Gastrocnemius medialis (tissue), 4 donors: ENCODE data around the gene MSLN.

Experiments
- CTCF ChIP-seq, 5 experiments: fragments of 450-650 bp in 3 of 5; fragments of 200-600 bp in 2 of 5; sonication (generic) in 2 of 5; IDR thresholded peaks in 4 of 5; conservative IDR thresholded peaks in 1 of 5; 1 replicate in 4 of 5; 2 replicates in 1 of 5; pipeline ENCODE4 v1.5.1; 2016 to 2019; ENCODE audit warnings: antibody characterized with exemption in 5 of 5, mild to moderate bottlenecking in 3 of 5, moderate library complexity in 3 of 5
- POLR2A ChIP-seq, 2 donors: fragments of 450-650 bp; IDR thresholded peaks; one replicate each; pipeline ENCODE4 v1.6.1; 2017; ENCODE audit warnings: antibody characterized with exemption in 2 of 2, mild to moderate bottlenecking in 2 of 2, moderate library complexity in 2 of 2

- peak; percentile 75 to 98 (median 96) for TF ChIP-seq CTCF (IDR thresholded peaks at IDR 0.05 in 4 of 5, conservative IDR thresholded peaks at IDR 0.05 in 1 of 5)
- peak; percentile 67 to 76 for TF ChIP-seq POLR2A (IDR thresholded peaks at IDR 0.05)
Measured at GRCh38 chr16:740764-741505, 19.6 kb upstream of the MSLN start, which contains the start of gene CIAO3.
